GM13977 (cell line): ENCODE data around the gene FGF13.

Source experiments
- DNase-seq: peaks from one replicate; pipeline ENCODE4 v3.0.0; 2012; ENCODE audit warnings: low spot score
- in situ Hi-C: fragments of 300-500 bp; cut with MboI; formaldehyde crosslinking; loops from one replicate; pipeline ENCODE4 v1.12.0; 2022; ENCODE audit warnings: low sequenced_read_pairs, low pct_unique_long_range_greater_than_20kb, mixed read lengths, inconsistent platforms; ENCODE audit not compliant: unreplicated experiment
- TF ChIP-seq, protein P1 (sequence below): IDR thresholded peaks from 2 replicates; pipeline ENCODE4 v1.5.1; 2012; ENCODE audit warnings: mild to moderate bottlenecking, control low read depth; ENCODE audit not compliant: insufficient read depth; ENCODE audit errors: extremely low read depth, missing control alignments

The FGF13 gene

DNA sequence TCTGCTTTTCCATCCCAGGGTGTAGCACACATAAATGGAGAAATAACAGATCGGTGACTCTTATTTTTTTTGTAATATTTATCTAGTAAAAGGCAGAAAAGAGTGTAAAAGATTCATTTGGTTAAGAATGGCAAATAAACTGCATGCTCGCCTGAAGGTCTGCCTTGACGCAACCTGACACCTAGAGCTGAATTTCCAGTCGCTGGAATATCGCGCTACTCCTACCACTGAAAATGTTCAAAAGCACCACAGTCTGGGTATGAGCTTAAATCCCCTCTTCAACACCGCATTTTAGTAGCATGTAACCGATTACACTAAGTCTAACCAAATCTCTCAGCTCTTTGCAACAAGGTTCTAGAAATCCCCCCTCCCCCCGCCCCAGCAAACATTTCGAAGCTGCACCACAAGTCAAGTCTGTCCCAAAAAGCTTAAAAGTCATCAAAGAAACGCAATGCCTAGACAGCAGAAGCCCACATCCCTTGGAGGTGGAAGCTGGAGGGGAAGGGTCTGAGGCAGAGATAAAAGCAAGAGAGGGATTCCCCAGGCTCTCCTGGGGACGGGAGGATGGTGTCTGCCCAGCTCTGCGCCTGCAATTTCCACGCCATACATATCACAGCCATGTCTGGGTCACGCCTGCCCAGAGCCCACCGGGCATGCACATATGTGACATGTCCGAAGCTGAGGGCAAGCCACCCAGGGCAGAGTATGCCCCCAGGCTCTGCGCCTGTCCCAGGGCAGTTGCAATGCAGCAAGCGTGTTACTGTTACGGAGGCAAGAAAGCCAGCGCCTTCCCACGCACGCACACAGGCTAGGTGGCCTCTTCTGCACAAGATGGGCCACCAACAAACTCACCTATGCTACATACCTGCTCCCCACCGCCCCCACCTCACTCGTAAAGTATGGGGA, 1.4 kb downstream of the FGF13 start:
- DNase-seq: peak; percentile 18
- in situ Hi-C loops: no loop called here
- TF ChIP-seq, protein P1, sequence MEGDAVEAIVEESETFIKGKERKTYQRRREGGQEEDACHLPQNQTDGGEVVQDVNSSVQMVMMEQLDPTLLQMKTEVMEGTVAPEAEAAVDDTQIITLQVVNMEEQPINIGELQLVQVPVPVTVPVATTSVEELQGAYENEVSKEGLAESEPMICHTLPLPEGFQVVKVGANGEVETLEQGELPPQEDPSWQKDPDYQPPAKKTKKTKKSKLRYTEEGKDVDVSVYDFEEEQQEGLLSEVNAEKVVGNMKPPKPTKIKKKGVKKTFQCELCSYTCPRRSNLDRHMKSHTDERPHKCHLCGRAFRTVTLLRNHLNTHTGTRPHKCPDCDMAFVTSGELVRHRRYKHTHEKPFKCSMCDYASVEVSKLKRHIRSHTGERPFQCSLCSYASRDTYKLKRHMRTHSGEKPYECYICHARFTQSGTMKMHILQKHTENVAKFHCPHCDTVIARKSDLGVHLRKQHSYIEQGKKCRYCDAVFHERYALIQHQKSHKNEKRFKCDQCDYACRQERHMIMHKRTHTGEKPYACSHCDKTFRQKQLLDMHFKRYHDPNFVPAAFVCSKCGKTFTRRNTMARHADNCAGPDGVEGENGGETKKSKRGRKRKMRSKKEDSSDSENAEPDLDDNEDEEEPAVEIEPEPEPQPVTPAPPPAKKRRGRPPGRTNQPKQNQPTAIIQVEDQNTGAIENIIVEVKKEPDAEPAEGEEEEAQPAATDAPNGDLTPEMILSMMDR: no peak

DNA sequence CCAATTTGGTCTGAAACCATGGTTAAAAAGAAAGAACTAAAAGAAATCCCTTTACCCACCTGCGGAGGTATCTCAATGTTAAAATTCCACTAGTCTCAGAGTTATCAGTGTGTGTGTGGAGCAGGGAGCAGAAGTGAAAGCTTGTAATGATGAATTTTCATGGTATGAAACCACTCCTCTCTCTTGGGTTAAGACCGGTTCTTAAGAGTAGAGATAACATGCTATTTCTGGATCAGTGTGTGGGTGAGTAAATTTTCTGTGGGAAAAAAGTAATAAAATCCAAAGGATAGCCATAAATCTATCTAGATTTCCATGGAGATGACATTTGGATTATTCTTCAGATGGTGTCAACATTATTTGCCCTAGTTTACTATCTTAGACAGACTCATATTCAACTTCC, 3.2 kb downstream of the FGF13 start:
- DNase-seq: no peak
- TF ChIP-seq, protein P1: no peak
- in situ Hi-C loops: no loop called here

DNA sequence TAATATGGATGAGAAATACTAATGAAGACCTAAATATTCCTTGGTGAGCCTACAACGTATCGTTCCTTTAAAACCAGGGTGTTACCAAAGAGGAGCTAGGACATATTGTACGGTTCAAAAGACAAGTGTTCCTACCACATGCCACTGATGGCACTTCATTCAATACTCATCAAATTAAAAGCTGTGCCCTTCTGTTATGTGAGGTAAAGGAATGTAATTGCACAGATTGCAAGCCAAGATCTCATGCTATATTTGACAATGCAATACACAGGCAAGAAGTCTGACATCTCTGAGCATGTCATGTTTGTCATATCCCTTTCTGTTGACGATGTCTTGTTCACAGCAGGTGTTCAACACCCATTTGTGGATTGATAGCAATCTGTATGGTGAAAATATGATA, 6.9 kb downstream of the FGF13 start:
- in situ Hi-C loops: no loop called here
- TF ChIP-seq, protein P1: no peak
- no peak for DNase-seq

DNA sequence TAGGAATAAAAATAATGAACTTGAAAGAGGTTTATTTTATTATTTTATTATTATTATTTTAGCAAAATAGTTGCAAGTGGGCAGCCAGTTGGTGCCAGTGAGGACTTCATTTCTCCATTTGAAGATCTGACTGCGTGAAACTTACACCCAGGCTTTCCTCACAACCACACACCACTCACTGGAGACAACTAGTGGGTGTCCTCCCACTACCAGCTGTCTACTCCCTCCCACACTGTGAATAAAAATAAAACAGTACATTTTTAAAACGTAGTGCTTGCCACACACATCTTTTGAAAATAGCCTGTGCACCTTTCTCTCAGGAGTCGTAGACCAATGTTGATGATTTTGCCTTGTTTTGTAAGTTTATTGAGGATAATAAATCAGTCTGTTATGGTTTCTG, 7.4 kb downstream of the FGF13 start:
- TF ChIP-seq, protein P1: no peak
- in situ Hi-C loops: no loop called here
- no peak for DNase-seq

DNA sequence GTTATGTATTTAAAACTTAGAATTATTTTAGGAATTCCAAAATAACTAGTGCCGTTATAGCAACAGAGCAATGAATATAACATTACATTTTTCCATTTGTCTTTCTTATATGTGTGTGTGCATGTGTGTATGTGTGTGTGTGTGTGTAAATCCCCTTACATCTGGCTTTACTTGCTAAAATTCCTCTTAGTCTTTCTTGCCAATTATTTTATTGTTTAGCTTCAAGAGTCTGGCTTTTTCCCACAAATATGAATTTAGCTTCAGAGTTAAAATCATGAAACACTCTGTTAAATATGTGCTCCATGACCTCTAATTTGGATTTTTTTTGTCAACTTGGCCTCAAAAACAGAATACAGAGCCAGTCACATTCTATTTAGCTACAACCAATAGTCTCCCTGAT, 18.9 kb downstream of the FGF13 start:
- TF ChIP-seq, protein P1: no peak
- DNase-seq: no peak
- in situ Hi-C loops: no loop called here

DNA sequence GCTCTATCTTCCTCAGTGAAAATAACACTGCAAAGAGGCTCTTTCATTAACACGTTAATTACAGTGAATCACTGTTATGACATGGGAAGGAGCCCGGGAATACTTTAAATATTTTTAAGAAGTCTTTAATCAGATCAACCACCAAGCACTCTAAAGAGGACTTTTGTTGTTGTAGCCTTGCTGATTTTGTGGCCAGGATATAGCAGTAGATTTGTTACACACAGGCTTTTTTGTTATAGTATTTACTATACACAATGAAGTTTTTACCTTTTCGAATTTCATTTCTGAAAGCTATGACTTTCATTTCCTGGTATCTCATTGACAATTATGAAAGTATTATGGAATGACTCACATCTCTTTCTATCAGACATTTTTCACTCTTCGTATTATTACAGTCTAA, 20.3 kb downstream of the FGF13 start:
- in situ Hi-C loops: no loop called here
- TF ChIP-seq, protein P1: no peak
- no peak for DNase-seq
